ENCODE measurements around the gene DNAJB4.
"Not testable (repeated sequence)": the region's sequence is repeated elsewhere in the genome, so short reads cannot be mapped to it uniquely, and the experiment has no call there.

- not testable (repeated sequence) for TF ChIP-seq EZH2, EZH2phosphoT487 (IDR thresholded peaks at IDR 0.05)
- TF ChIP-seq, protein P1, sequence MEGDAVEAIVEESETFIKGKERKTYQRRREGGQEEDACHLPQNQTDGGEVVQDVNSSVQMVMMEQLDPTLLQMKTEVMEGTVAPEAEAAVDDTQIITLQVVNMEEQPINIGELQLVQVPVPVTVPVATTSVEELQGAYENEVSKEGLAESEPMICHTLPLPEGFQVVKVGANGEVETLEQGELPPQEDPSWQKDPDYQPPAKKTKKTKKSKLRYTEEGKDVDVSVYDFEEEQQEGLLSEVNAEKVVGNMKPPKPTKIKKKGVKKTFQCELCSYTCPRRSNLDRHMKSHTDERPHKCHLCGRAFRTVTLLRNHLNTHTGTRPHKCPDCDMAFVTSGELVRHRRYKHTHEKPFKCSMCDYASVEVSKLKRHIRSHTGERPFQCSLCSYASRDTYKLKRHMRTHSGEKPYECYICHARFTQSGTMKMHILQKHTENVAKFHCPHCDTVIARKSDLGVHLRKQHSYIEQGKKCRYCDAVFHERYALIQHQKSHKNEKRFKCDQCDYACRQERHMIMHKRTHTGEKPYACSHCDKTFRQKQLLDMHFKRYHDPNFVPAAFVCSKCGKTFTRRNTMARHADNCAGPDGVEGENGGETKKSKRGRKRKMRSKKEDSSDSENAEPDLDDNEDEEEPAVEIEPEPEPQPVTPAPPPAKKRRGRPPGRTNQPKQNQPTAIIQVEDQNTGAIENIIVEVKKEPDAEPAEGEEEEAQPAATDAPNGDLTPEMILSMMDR (IDR thresholded peaks at IDR 0.05), result not testable (repeated sequence)
Measured at GRCh38 chr1:78021134-78021533, 16.4 kb downstream of the DNAJB4 start.
